ENCODE measurements around the gene FN1.

- TF ChIP-seq RAD21 (IDR thresholded peaks at IDR 0.05; ENCODE audit: low read length) (no peak), CTCF (IDR thresholded peaks at IDR 0.05) (no peak), POLR2AphosphoS5 (IDR thresholded peaks at IDR 0.05; ENCODE audit: low read depth, low read length) (no peak), USF2 (IDR thresholded peaks at IDR 0.05; ENCODE audit: borderline replicate concordance, low read depth, low read length) (no peak), EP300 (IDR thresholded peaks at IDR 0.05; ENCODE audit: borderline replicate concordance in 1 of 2, low read depth in 1 of 2, low read length in 1 of 2) (no peak), NFIC (IDR thresholded peaks at IDR 0.05; ENCODE audit: borderline replicate concordance) (no peak), IRF3 (IDR thresholded peaks at IDR 0.05; ENCODE audit: low read depth, low read length) (no peak), MAX (IDR thresholded peaks at IDR 0.05; ENCODE audit: low read depth) (no peak), MXI1 (IDR thresholded peaks at IDR 0.05; ENCODE audit: low read depth, low read length) (no peak), RCOR1 (IDR thresholded peaks at IDR 0.05; ENCODE audit: low read length) (no peak), GABPA (IDR thresholded peaks at IDR 0.05; ENCODE audit: low read depth) (no peak), NRF1 (IDR thresholded peaks at IDR 0.05; ENCODE audit: low read depth, low read length) (no peak)
These were observed 53.4 kb downstream of the FN1 start for GRCh38 chr2:215382480-215382879.

Measured in SK-N-SH (cell line).